GM19023 (cell line): Measurements from ENCODE around the gene TIPARP.
"Not testable (repeated sequence)": the region's sequence is repeated elsewhere in the genome, so short reads cannot be mapped to it uniquely, and the experiment has no call there.

Experiments
- ATAC-seq: cut with Tn5 transposase; IDR thresholded peaks from one replicate; pipeline ENCODE4 v1.9.1; 2021; ENCODE audit warnings: mild to moderate bottlenecking, moderate library complexity; ENCODE audit not compliant: unreplicated experiment

Gene TIPARP

DNA sequence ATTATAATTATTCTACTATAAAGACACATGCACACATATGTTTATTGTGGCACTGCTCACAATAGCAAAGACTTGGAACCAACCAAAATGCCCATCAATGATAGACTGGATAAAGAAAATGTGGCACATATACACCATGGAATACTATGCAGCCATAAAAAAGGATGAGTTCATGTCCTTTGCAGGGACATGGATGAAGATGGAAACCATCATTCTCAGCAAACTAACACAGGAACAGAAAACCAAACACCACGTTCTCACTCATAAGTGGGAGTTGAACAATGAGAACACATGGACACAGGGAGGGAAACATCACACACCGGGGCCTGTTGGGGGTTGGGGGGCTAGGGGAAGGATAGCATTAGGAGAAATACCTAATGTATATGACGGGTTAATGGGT is 62.7 kb downstream of the TIPARP start:
- ATAC-seq = not testable (repeated sequence)

- no peak for ATAC-seq
Observed at GRCh38 chr3:156738251-156738650, 63.9 kb downstream of the TIPARP start.

GRCh38 chr3:156739976-156740375 is 65.6 kb downstream of the TIPARP start:
- ATAC-seq = no peak

DNA sequence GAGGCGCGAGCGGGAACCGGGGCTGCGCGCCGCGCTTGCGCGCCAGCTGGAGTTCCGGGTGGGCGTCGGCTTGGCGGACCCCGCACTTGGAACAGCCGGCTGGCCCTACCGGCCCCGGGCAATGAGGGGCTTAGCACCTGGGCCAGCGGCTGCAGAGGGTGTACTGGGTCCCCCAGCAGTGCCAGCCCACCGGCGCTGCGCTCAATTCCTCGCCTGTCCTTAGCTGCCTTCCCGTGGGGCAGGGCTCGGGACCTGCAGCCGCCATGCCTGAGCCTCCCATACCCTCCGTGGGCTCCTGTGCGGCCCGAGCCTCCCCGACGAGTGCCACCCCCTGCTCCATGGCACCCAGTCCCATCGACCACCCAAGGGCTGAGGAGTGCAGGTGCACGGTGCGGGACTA is 66.2 kb downstream of the TIPARP start:
- ATAC-seq = not testable (repeated sequence)

GRCh38 chr3:156741935-156742334 is 67.5 kb downstream of the TIPARP start:
- no peak for ATAC-seq

- no peak for ATAC-seq
Observed at GRCh38 chr3:156742401-156742800, 68.0 kb downstream of the TIPARP start.

DNA sequence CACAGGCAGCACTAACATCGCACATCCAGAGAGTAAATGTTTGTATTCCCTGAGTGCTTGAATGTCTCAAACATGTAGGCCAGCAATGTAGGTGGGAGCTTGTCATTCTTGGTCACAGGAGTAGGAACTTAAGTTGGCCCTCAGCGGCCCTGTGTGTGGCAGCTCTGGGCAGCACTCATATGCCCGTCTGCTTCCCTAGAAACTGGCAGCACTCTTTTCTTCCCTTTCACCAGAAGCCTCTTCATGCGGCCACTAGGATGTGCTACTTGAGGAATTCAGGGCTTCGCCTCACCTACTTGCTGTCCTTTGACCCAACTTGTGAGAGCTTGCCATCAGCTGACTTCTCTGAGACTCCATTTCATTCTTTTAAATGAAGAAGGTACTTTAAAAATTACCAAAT is 69.5 kb downstream of the TIPARP start:
- no peak for ATAC-seq

DNA sequence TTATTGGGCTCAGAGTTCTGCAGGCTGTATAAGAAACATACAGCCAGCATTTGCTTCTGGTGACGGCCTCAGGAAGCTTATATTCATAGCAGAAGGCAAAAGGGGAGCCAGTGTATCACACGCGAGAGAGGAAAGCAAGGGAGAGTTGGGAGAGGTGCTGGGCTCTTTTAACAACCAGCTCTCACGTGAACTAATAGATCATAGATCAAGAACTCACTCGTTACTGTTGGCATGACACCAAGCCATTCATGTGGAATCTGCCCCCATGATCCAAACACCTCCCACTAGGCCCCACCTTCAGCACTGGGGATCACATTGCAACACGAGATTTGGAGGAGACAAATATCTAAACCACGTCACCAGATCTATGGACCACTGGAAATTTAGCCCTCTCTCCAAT is 70.2 kb downstream of the TIPARP start:
- ATAC-seq = no peak

DNA sequence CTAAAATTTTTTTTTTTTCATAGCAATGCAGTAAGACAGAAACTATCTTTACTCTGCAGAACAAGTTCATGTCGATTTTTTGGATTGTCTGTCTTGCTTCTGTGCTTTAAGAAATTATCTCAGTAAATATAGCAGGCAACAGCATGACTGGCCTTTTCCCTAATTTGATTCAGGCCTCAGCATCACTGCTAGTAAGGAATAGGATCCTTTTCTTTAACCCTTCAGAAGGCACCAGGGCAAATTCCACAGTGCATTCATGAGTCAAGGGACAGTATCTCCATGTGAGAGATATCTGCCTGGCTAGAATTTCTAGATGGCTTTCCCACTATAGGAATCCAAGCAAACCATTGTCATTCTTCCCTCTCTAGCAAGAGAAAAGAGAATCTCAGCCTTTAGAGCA is 71.4 kb downstream of the TIPARP start:
- no peak for ATAC-seq

GRCh38 chr3:156747046-156747445 is 72.7 kb downstream of the TIPARP start:
- ATAC-seq = no peak

DNA sequence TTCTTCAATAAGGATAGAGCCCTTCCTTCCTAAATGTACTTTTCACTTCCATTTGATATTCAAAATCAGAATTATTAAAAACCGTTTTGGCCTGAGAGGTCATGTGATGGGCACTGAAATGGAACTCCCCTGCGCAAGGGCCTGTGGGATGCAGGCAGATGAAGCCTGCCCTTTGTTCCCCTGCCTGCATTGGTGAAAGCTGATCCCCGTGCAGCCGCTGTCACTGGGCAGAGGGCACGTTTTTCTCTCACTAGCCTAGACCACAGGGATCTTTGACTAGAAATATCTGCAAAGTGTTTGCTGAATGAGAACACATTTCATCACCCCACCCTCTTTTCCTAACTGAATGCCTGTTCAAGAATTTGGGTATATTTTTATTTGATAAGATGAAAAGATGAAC is 74.9 kb downstream of the TIPARP start:
- ATAC-seq = no peak

GRCh38 chr3:156750191-156750873 is 75.9 kb downstream of the TIPARP start:
- ATAC-seq = no peak

- no peak for ATAC-seq
Observed at GRCh38 chr3:156750874-156751245, 76.5 kb downstream of the TIPARP start.

- no peak for ATAC-seq
Observed at GRCh38 chr3:156751461-156752025, 77.2 kb downstream of the TIPARP start.
